Measurements from ENCODE around the gene ZNF519.

DNA sequence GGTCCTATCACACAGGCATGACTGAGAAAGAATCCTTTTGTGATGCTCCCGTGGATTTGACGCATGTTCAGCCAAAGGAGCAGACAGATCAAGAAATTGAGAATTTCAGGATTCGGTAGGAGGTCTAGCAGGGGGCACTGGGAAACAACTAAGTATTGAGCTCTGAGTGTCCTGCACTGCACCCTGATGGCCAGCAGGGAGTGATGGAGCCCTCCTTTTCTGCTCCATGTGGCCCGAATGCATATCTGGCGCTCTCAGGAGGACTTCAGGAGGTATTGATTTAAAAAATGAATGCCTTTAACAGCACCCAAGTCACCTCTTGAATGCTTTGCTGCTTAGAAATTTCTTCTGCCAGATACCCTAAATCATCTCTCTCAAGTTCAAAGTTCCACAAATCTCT, 58.0 kb downstream of the ZNF519 start:
- TF ChIP-seq GATA2 (IDR thresholded peaks at IDR 0.05; ENCODE audit: low read depth, low read length), result no peak
- TF ChIP-seq GATA3 (IDR thresholded peaks at IDR 0.05; ENCODE audit: low read depth, low read length), result no peak

Data from SH-SY5Y (cell line).